Measurements from ENCODE around the gene IL17RD.

DNA sequence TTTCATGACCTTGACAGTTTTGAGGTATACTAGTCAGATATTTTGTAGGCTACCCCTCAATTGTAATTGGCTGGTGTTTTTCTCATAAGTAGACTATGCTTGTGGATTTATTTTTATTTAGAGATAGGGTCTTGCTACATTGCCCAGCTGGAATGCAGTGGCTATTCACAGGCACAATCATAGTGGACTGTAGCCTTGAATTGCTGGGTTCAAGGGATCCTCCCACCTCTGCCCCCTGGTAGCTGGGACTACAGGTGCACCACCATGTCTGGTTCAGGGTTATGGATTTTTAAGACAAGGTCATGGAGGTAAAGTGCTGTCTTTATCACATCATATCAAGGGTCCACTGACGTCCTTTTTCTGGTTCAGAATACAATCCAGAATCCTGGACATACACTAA lies 10.9 kb upstream of the IL17RD start:
- TF ChIP-seq, protein P1, sequence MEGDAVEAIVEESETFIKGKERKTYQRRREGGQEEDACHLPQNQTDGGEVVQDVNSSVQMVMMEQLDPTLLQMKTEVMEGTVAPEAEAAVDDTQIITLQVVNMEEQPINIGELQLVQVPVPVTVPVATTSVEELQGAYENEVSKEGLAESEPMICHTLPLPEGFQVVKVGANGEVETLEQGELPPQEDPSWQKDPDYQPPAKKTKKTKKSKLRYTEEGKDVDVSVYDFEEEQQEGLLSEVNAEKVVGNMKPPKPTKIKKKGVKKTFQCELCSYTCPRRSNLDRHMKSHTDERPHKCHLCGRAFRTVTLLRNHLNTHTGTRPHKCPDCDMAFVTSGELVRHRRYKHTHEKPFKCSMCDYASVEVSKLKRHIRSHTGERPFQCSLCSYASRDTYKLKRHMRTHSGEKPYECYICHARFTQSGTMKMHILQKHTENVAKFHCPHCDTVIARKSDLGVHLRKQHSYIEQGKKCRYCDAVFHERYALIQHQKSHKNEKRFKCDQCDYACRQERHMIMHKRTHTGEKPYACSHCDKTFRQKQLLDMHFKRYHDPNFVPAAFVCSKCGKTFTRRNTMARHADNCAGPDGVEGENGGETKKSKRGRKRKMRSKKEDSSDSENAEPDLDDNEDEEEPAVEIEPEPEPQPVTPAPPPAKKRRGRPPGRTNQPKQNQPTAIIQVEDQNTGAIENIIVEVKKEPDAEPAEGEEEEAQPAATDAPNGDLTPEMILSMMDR (IDR thresholded peaks at IDR 0.05) = no peak
- TF ChIP-seq POLR2A (IDR thresholded peaks at IDR 0.05) = no peak
